HG03457 (cell line): ENCODE measurements around the gene NOP53.
"Not testable (repeated sequence)": the region's sequence is repeated elsewhere in the genome, so short reads cannot be mapped to it uniquely, and the experiment has no call there.

Experiments
- ATAC-seq: cut with Tn5 transposase; IDR thresholded peaks from one replicate; pipeline ENCODE4 v1.9.1; 2021; ENCODE audit warnings: moderate number of reproducible peaks; ENCODE audit not compliant: unreplicated experiment

Gene NOP53

GRCh38 chr19:47716270-47716937 lies 28.9 kb upstream of the NOP53 start:
- no peak for ATAC-seq

- not testable (repeated sequence) for ATAC-seq
Measured at GRCh38 chr19:47718415-47719046, 26.8 kb upstream of the NOP53 start.

DNA sequence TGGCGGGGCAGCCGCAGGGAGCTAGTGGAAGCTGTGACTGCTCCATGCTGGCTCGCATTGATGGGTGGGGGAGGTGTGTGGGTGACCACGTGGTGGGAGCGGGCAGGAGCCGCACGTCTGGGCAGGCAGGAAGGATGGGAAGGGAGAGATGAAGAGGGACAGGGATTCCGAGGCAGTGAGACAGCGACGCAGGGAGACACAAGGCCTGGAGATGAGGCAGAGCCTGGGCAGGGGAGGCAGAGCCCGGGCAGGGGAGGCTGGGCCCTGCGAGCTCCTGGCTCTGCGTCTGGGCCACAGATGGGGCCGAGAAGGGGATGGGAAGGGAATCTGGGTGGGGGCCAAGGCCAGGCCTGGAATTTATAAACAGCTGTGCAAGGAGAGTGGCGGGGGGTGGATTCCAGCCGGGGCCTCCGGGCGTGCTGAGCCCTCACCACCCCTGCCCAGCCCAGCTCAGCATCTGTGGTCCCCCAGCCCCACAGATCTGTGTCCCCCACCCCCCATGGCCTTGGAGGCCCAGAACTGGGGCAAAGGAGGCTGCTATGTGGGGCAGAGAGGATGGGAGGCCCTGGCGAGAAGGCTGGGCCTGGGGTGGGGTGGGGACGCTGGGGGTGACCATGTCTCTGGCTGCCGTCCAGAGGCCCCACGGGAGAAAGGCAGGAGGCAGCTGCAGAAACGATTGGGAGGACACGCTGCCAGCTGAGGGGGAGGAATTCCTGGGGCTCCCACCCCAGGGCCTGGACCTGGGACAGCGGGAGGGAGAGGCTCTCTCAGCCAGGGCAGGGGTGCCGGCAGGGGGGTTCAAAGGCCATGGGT lies 26.1 kb upstream of the NOP53 start:
- ATAC-seq, result no peak

DNA sequence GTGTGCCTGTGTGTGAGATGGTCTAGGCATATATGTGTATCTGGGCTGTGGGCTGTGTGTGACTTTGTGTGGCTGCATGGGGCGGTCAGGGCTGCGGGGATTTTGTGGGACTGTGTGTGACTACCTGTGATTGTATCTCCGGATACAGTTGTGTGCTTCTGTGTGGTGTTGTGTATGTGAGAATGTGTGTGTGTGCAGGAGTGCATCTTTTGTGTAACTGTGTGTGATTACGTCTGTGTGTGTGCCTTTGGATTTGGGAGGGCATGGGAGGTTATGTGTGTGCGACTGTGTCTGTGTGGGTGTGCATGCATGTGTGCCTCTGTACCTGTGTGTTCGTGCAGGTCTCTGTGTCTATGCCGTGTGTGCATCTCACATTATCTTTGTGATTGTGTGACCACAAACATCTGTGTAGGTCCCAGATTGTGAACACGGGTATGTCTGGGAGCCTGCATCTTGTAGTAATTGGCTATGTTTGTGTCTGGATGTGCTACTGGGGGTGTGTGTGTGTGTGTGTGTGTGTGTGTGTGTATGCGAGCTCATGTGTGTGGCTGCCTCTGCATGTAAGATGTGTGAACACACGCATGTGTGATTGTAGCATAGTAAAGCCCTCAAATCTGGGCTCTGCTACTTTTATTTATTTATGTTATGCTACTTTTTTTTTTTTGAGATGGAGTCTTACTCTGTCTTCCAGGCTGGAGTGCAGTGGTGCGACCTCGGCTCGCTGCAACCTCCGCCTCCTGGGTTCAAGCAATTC lies 24.5 kb upstream of the NOP53 start:
- no peak for ATAC-seq

- no peak for ATAC-seq
Measured at GRCh38 chr19:47723581-47723940, 21.8 kb upstream of the NOP53 start.

DNA sequence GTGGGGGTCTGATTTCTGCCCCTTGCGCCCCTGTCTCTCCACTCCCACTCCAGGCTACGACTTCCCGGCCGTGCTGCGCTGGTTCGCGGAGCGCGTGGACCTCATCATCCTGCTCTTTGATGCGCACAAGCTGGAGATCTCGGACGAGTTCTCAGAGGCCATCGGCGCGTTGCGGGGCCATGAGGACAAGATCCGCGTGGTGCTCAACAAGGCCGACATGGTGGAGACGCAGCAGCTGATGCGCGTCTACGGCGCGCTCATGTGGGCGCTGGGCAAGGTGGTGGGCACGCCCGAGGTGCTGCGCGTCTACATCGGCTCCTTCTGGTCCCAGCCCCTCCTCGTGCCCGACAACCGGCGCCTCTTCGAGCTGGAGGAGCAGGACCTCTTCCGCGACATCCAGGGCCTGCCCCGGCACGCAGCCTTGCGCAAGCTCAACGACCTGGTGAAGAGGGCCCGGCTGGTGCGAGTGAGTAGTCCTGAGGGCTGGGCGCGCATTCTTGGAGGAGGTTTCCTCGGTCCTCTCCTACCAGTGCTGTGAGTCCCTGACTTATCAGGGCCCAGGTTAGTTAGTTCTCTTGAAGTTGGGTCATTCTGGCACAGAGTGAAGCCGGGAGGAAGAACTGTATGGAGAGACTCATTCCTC lies 19.5 kb upstream of the NOP53 start:
- ATAC-seq, result no peak

DNA sequence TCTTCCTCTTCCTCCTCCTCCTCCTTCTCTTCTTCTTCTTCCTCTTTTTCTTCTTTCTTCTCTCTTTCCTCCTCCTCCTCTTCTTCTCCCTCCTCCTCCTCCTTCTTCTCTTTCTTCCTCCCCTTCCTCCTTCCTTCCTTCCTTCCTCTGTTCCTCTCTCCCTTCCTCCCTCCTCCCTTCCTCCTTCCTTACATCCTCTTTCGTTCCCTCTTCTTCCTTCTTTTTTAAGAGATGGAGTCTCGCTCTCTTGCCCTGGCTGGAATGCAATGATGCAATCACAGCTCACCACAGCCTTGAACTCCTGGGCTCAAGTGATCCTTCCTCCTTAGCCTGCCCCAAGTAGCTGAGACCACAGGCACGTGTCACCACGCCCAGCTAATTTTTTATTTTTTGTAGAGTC lies 18.9 kb upstream of the NOP53 start:
- ATAC-seq, result no peak

DNA sequence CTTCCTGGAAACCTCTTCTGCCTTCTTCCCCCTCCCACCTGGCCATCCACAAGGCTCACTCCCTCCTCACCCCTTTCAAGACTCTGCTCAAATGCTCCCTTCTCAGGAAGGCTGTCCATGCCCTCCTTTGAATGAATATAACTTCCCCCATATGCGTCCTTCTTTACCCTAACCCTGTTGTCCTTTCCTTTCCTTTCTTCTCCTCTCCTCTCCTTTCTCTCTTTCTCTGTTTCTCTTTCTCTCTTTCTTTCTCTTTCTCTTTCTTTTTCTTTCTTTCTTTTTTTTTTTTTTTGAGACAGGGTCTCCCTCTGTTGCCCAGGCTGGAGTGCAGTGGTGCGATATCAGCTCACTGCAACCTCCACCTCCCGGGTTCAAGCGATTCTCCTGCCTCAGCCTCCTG lies 17.1 kb upstream of the NOP53 start:
- not testable (repeated sequence) for ATAC-seq

GRCh38 chr19:47729468-47729798 lies 15.9 kb upstream of the NOP53 start:
- no peak for ATAC-seq

- ATAC-seq, result no peak
Measured at GRCh38 chr19:47729799-47730520, 15.4 kb upstream of the NOP53 start.

DNA sequence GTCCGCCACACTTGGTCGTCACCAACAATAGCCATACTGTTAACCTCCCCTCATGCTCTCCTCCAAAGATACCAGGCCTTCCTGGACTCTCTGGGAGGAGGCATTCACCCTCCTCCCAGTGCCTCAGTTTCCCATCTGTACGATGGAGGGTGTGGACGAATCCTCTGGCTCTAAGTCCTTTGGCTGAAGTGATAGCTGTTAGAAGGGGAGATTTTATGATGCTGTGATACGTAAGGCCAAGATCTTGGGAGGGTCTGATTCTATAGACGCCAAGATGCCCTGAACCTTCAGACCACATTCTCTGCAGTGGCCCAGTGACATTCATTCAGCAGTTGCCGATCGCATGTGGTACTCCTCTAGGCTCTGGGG lies 14.8 kb upstream of the NOP53 start:
- ATAC-seq, result no peak

DNA sequence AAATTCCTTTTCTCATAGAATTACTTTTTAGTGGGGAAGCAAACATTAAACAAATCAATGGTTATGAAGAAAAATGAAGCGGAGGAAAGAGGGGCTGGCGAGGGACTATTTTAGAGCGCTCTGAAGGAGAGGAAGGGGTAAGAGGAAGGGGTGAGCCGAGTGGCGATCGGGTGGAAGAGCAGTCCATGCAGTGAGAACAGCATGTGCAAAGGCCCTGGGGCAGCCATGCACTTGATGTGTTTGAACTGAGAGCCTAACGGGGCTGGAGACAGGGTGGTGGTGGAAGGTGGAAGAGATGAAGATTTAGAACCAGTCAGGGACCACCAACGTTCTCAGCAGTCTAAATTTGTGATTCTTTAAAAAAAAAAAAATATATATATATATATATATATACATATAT lies 14.4 kb upstream of the NOP53 start:
- ATAC-seq, result no peak

GRCh38 chr19:47735131-47735530 lies 10.2 kb upstream of the NOP53 start:
- ATAC-seq, result no peak

DNA sequence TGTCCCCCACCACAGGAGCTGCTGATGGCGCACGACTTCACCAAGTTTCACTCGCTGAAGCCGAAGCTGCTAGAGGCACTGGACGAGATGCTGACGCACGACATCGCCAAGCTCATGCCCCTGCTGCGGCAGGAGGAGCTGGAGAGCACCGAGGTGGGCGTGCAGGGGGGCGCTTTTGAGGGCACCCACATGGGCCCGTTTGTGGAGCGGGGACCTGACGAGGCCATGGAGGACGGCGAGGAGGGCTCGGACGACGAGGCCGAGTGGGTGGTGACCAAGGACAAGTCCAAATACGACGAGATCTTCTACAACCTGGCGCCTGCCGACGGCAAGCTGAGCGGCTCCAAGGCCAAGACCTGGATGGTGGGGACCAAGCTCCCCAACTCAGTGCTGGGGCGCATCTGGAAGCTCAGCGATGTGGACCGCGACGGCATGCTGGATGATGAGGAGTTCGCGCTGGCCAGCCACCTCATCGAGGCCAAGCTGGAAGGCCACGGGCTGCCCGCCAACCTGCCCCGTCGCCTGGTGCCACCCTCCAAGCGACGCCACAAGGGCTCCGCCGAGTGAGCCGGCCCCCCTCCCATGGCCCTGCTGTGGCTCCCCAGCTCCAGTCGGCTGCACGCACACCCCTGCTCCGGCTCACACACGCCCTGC lies 4.4 kb upstream of the NOP53 start:
- ATAC-seq, result no peak

DNA sequence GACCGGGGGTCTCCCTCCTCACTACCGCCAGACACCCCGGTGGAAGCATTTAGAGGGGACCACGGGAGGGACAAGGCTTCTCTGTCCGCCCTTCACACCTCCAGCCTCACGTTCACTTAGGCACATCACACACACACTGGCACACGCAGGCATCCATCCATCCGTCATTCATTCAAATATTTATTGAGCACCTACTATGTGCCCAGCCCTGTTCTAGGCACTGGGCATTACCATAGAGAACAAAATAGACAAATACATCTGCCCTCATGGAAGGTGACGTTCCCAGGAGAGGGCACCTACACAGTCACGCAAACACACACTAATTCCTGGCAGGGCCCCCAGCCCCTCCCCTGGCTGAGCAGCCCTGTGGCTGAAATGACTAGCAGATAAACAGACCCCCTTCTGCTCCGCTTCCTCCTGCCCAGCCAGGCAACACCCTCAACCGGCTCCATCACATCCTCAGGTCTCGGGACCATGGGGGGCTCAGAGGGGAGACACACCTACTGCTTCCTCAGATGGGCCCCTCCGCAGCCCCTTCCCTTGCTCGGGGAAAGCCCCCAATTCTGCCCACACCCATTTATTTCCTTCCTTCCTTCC lies 3.7 kb upstream of the NOP53 start:
- no peak for ATAC-seq

GRCh38 chr19:47742634-47743033 lies 2.7 kb upstream of the NOP53 start:
- no peak for ATAC-seq

- ATAC-seq, result not testable (repeated sequence)
Measured at GRCh38 chr19:47746129-47746528, 783 bp downstream of the NOP53 start.

- no peak for ATAC-seq
Measured at GRCh38 chr19:47749326-47749725, 4.0 kb downstream of the NOP53 start.

- ATAC-seq, result no peak
Measured at GRCh38 chr19:47750752-47751151, 5.4 kb downstream of the NOP53 start.
